ENCODE data around the gene ACER3.
"Not testable (repeated sequence)": the region's sequence is repeated elsewhere in the genome, so short reads cannot be mapped to it uniquely, and the experiment has no call there.

ACER3 gene

GRCh38 chr11:76860539-76861475, at the start of gene ACER3:
ACER3 (plus strand) TSS chr11:76860918; CDS start chr11:76860977, 59 bp downstream.
- Histone ChIP-seq H3K9ac (ENCODE audit: low read depth, low read length) (peak within 1 kb of the TSS; percentile 73), H3K4me1 (ENCODE audit: control insufficient read depth, insufficient read depth, low read length) (peaks cover 11% of the 10 kb centered on the region), H3K4me3 (ENCODE audit: low read depth, low read length) (peak within 1 kb of the TSS; percentile 70), H3K9me3 (ENCODE audit: control insufficient read depth, insufficient read depth, low read length) (no peaks in the 10 kb centered on the region), H3K36me3 (ENCODE audit: control insufficient read depth, insufficient read depth, low read length) (no peaks in the 10 kb centered on the region), H3K27me3 (ENCODE audit: control insufficient read depth, insufficient read depth, low read length) (no peaks in the 10 kb centered on the region)

GRCh38 chr11:76811259-76811658, 49.5 kb upstream of the ACER3 start:
- no peaks in the 10 kb centered on the region for H3K4me1 ChIP-seq (ENCODE audit: control insufficient read depth, insufficient read depth, low read length)
- H3K27me3 ChIP-seq (ENCODE audit: control insufficient read depth, insufficient read depth, low read length) = no peaks in the 10 kb centered on the region
- H3K9ac ChIP-seq (ENCODE audit: low read depth, low read length) = no peak overlapping the region
- no peaks in the 10 kb centered on the region for H3K36me3 ChIP-seq (ENCODE audit: control insufficient read depth, insufficient read depth, low read length)
- H3K9me3 ChIP-seq (ENCODE audit: control insufficient read depth, insufficient read depth, low read length) = peaks cover 9% of the 10 kb centered on the region
- no peak overlapping the region for H3K4me3 ChIP-seq (ENCODE audit: low read depth, low read length)

GRCh38 chr11:76814414-76814813, 46.3 kb upstream of the ACER3 start:
- H3K4me3 ChIP-seq (ENCODE audit: low read depth, low read length) = no peak overlapping the region
- peaks cover 4% of the 10 kb centered on the region for H3K4me1 ChIP-seq (ENCODE audit: control insufficient read depth, insufficient read depth, low read length)
- H3K27me3 ChIP-seq (ENCODE audit: control insufficient read depth, insufficient read depth, low read length) = no peaks in the 10 kb centered on the region

GRCh38 chr11:76815678-76816077, 45.0 kb upstream of the ACER3 start:
- not testable (repeated sequence) for H3K4me1 ChIP-seq (ENCODE audit: control insufficient read depth, insufficient read depth, low read length); H3K4me3 ChIP-seq (ENCODE audit: low read depth, low read length); H3K36me3 ChIP-seq (ENCODE audit: control insufficient read depth, insufficient read depth, low read length); H3K9ac ChIP-seq (ENCODE audit: low read depth, low read length); H3K9me3 ChIP-seq (ENCODE audit: control insufficient read depth, insufficient read depth, low read length); H3K27me3 ChIP-seq (ENCODE audit: control insufficient read depth, insufficient read depth, low read length)

More at GRCh38 chr11:76814414-76814813, 46.3 kb upstream of the ACER3 start:
- Histone ChIP-seq H3K9ac (ENCODE audit: low read depth, low read length) (no peak overlapping the region), H3K36me3 (ENCODE audit: control insufficient read depth, insufficient read depth, low read length) (no peaks in the 10 kb centered on the region), H3K9me3 (ENCODE audit: control insufficient read depth, insufficient read depth, low read length) (peaks cover 9% of the 10 kb centered on the region)

GRCh38 chr11:76820184-76820566, 40.5 kb upstream of the ACER3 start:
- peaks cover 5% of the 10 kb centered on the region for H3K9me3 ChIP-seq (ENCODE audit: control insufficient read depth, insufficient read depth, low read length)
- H3K36me3 ChIP-seq (ENCODE audit: control insufficient read depth, insufficient read depth, low read length) = no peaks in the 10 kb centered on the region
- peaks cover 15% of the 10 kb centered on the region for H3K4me1 ChIP-seq (ENCODE audit: control insufficient read depth, insufficient read depth, low read length)
- H3K27me3 ChIP-seq (ENCODE audit: control insufficient read depth, insufficient read depth, low read length) = no peaks in the 10 kb centered on the region
- no peak overlapping the region for H3K9ac ChIP-seq (ENCODE audit: low read depth, low read length)
- H3K4me3 ChIP-seq (ENCODE audit: low read depth, low read length) = no peak overlapping the region

GRCh38 chr11:76821396-76821795, 39.3 kb upstream of the ACER3 start:
- not testable (repeated sequence) for H3K36me3 ChIP-seq (ENCODE audit: control insufficient read depth, insufficient read depth, low read length); H3K4me3 ChIP-seq (ENCODE audit: low read depth, low read length); H3K9me3 ChIP-seq (ENCODE audit: control insufficient read depth, insufficient read depth, low read length); H3K27me3 ChIP-seq (ENCODE audit: control insufficient read depth, insufficient read depth, low read length); H3K9ac ChIP-seq (ENCODE audit: low read depth, low read length)
- peaks cover 15% of the 10 kb centered on the region for H3K4me1 ChIP-seq (ENCODE audit: control insufficient read depth, insufficient read depth, low read length)

GRCh38 chr11:76822406-76822805, 38.3 kb upstream of the ACER3 start:
- H3K27me3 ChIP-seq (ENCODE audit: control insufficient read depth, insufficient read depth, low read length) = no peaks in the 10 kb centered on the region
- H3K9me3 ChIP-seq (ENCODE audit: control insufficient read depth, insufficient read depth, low read length) = no peaks in the 10 kb centered on the region
- H3K36me3 ChIP-seq (ENCODE audit: control insufficient read depth, insufficient read depth, low read length) = no peaks in the 10 kb centered on the region
- H3K4me1 ChIP-seq (ENCODE audit: control insufficient read depth, insufficient read depth, low read length) = peaks cover 15% of the 10 kb centered on the region
- H3K4me3 ChIP-seq (ENCODE audit: low read depth, low read length) = no peak overlapping the region
- no peak overlapping the region for H3K9ac ChIP-seq (ENCODE audit: low read depth, low read length)

GRCh38 chr11:76823481-76824028, 37.2 kb upstream of the ACER3 start:
- H3K4me1 ChIP-seq (ENCODE audit: control insufficient read depth, insufficient read depth, low read length) = peaks cover 15% of the 10 kb centered on the region
- H3K36me3 ChIP-seq (ENCODE audit: control insufficient read depth, insufficient read depth, low read length) = no peaks in the 10 kb centered on the region
- no peak overlapping the region for H3K4me3 ChIP-seq (ENCODE audit: low read depth, low read length)
- no peaks in the 10 kb centered on the region for H3K27me3 ChIP-seq (ENCODE audit: control insufficient read depth, insufficient read depth, low read length)
- H3K9ac ChIP-seq (ENCODE audit: low read depth, low read length) = no peak overlapping the region
- no peaks in the 10 kb centered on the region for H3K9me3 ChIP-seq (ENCODE audit: control insufficient read depth, insufficient read depth, low read length)

GRCh38 chr11:76824083-76824939, 36.4 kb upstream of the ACER3 start:
- no peak overlapping the region for H3K4me3 ChIP-seq (ENCODE audit: low read depth, low read length)

GRCh38 chr11:76824980-76825725, 35.6 kb upstream of the ACER3 start:
- no peaks in the 10 kb centered on the region for H3K36me3 ChIP-seq (ENCODE audit: control insufficient read depth, insufficient read depth, low read length)
- H3K4me3 ChIP-seq (ENCODE audit: low read depth, low read length) = no peak overlapping the region
- no peaks in the 10 kb centered on the region for H3K27me3 ChIP-seq (ENCODE audit: control insufficient read depth, insufficient read depth, low read length)
- H3K9me3 ChIP-seq (ENCODE audit: control insufficient read depth, insufficient read depth, low read length) = no peaks in the 10 kb centered on the region
- H3K9ac ChIP-seq (ENCODE audit: low read depth, low read length) = no peak overlapping the region
- H3K4me1 ChIP-seq (ENCODE audit: control insufficient read depth, insufficient read depth, low read length) = peaks cover 11% of the 10 kb centered on the region

More at GRCh38 chr11:76824083-76824939, 36.4 kb upstream of the ACER3 start:
- H3K27me3 ChIP-seq (ENCODE audit: control insufficient read depth, insufficient read depth, low read length) = no peaks in the 10 kb centered on the region
- no peak overlapping the region for H3K9ac ChIP-seq (ENCODE audit: low read depth, low read length)
- peaks cover 11% of the 10 kb centered on the region for H3K4me1 ChIP-seq (ENCODE audit: control insufficient read depth, insufficient read depth, low read length)
- no peaks in the 10 kb centered on the region for H3K36me3 ChIP-seq (ENCODE audit: control insufficient read depth, insufficient read depth, low read length)
- H3K9me3 ChIP-seq (ENCODE audit: control insufficient read depth, insufficient read depth, low read length) = no peaks in the 10 kb centered on the region
